SKM-1 treated with dmso at 0.1 percent for 144 hours (cell line): ENCODE results near the gene IL17RD.

Source experiments
- DNase-seq: peaks from one replicate; lab custom pipeline; 2025; ENCODE audit not compliant: unreplicated experiment; lab: John Stamatoyannopoulos, UW

The IL17RD gene

DNA sequence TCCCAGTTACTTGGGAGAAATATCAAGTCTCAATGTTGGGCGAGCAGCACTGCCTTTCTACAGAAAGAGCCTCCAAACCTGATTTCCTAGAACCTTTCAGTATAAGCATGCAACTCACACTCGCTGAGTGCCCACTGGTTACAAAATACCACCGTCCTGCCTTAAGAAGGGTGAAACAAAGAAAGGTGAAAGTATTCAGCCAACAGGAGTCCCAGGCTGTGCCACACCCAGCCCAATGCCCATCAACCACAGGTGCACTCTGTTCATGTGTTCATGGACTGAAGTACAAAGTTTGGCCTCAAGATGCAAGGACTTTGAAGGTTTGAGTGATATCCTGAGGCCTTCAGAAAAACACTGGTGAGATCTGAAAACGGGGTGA is 34.0 kb downstream of the IL17RD start:
- DNase-seq, result no peak

DNA sequence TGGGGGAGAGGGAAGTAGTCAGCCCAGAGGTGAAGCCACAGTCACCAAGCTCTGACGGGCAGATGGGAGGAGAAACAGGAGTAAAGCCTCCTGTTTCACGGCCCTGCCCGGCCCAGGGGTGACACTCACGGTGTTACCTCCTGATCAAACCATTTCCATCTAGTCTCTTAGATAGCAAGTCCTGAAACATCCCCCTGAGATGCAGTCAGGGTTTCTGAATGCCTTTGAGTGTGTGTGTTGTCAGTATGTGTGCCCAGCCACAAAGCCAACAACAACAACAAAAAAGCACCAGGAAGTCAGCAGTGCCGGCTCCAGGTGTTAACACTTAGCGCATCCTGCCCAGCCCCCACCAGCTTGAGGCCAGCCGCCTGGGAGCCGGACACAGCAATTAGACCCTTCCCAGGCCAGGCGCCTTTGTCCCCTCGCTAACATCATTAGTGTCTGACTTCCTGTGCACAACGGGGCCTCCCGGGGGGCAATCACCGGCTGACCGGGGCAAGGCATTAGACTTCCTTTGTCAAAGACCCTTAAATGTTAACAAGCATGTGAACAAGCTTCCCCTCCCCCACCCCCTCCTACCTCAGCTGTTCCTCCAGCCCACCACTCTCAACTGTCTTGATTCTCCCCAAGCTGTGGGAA is 34.5 kb downstream of the IL17RD start:
- no peak for DNase-seq

DNA sequence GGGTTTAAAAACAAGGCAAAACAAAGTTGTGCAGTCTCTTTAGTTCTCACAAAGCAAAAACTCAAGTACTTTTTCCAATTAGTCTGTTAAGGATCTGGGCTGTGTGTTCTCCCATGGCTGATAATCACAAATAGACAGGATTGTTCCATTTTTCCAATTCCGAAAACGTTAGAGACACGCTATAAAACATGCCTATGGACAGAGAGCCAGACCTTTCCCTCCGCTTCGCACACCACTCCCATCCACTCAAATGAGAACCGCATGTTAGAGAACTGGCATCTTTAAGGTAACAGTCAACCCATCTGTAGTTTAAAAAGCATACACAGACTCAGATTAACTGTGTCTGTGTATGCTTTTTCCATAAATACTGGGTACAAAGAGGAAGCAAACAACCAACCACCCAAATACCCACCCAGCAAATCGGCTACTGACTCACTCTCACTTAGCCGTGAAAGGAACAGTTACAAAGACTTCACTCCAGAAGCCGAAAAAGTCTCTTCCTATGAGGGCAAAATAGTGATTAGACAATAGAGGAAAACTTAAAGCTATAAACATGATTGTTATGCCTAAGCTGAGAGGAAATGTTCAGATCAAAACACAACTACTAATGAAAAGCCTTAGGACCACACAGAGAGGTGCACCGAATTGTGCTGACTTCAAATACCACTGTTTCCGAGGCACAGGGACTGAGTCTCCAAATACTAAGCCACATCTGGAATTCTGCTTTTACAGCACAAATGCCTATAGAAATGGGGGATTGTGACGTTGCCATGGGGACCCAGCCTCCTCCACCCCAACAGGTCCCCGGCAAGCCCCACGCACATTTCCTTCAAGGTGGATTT is 36.1 kb downstream of the IL17RD start:
- DNase-seq, result no peak

DNA sequence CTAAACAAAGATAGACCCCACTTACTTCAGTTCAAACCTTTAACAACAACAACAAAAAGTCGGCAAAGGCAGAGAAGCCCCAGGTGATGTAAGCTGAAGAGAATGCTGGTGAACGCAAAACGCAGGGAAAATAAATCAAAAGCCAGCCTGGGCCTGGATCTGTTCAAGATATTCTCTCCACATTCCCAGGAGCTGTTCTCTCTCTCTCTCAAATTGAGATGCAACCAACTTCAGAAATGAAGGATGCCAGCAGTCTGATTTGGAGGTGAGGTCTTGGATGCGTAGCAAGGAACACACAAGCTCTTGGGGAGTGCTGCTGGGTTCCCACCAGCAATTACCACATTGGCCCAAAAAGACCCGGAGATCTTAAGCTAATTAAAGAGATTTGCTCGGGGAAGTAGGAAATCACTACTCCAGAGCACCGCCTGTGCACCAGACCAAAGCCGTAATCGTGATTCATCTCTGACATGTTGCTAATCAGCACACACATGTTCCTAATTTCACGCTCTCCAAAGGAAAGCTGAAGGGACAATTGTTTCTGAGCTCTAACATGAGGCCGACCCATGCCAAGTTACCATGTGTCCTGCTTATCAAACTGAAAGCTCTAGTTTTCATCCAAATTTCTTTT is 37.1 kb downstream of the IL17RD start:
- DNase-seq, result no peak

DNA sequence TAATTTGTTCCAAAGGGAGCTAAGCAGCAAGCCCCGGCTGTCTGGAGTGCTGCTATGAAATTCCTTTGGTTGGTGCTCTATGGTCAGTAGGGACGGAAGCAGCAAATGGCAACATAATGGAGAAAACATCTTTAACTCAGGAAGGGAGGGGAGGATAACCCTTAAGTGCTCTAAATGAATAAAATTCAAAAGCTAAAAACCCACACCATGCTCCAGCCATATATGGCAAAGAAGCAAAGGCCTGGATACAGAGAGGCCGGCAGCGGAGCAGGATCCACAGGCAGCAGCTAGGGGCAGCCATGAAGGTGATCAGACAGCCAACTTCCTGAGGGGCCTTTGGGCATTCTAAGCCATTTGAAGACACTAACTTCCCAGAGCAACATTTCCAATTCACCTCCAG is 38.9 kb downstream of the IL17RD start:
- no peak for DNase-seq

DNA sequence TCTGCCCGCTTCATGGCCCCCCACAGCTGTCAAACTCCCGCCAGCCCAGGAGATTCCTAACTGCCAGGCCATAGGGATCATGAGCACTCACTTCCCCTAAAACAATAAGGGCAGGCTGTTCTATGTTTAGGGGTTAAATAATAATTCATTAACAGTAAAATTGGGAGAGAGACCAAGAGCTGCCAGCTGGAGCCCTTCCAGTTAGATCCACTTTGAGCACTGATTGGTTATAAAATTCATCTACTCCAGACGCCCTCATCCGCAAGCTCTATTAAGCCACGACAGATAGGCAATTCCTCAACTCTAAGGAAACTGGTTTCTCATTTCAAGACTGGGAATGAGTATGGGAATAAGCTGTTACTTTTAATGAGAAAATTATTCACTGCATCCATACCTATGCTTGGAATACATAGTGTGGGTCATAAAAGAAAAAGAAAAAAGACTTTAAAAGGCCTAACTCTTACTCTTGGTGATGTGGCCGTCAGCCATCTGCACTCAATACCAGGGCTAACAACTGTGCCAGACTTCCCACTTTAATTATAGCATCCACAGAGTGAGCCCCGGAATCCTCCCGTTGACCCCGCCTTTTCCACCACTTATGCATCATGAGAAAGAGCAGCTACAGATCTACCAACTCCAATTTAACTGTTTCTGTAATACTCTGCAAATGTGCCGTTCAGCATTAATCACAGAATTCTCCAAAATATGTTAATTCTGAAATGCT is 44.5 kb downstream of the IL17RD start:
- DNase-seq, result no peak

DNA sequence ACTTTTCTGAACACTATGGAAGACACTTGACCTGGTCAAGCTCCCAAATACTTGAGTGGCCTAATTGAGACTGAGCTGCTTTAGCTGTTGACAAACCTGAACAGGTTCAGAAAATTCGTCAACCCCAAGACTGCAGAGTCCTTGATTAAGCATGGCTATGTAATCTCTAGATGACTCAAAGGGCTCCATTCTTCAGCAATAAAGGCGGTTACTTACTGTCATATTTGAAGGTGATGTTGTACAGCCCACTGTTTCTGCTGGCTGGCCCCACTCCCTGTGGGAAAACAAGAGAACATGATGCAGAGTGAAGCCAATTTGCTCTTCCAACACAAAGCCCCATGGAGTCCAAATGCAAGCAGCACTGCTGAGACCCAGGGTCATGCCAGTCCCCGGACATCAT is 45.1 kb downstream of the IL17RD start:
- no peak for DNase-seq

DNA sequence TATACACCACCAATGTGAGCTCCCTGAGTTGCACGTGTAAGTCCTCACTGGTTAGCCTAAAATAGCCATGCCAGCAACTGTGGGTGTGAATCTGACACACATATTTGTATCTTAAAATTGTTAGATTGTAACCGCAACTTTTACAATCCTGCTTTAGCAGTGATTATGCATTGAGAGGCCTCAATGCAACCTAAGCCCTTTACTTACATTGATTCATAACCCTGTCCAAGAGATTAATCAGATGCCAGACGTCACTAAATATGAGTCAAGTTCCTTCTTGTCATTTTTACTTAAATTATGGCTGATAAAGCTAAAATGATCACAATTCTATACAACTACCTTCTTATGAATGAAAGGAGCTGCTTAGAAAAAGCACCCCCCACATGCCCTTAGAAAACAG is 46.9 kb downstream of the IL17RD start:
- DNase-seq, result no peak

DNA sequence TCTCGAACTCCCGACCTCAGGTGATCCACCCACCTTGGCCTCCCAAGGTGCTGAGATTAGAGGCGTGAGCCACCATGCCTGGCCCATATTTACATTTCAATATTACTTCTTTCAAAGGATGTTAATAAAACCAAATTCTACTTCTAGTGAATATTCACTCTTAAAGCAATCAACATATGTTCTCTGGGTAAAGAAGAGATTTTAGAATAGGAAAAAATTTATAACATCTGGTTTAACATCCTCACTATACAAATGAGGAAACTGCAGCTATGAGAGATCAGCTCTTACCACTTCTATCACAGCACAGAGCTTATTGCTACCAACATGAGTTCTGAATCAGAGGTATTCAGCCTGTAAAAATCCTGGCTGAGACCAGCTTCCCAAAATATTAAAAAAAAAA is 48.7 kb downstream of the IL17RD start:
- DNase-seq, result no peak

DNA sequence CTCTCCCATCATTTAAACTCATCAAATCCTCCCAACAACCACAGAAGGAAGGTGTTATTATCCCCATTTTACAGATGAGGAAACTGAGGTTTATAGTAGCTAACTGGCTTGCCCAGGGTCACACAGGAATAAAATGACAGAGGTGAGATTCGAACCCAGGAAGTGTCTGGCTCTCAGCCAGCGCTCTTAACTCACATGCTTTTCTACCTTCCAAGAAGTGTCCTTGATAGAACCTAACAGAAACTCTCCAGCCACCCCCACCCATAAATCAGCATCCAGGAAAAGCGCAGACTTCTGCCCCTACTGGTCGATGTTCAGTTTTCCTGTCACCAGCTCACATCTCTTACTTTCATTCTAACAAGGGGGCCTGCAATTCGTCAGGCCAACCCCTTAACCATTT is 52.9 kb downstream of the IL17RD start:
- DNase-seq, result no peak

DNA sequence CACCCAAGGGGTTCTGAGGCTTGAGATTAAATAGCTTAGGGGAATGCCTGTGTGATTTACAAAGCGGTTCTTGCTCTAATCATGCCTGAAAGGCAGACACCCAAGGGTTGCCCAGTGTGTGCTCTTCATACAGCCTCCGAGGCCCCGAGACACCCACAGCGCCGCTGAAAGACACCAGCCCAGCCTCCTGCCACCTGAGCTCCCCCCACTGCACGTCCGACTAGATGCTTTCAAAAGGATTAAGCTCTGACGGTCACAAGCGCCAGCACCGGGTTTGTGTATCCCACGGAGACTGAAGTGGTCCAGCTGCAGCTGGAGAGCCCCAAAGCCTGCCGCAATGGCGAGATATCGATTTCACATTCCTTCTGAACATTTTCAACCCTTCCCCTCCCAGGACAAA is 54.4 kb downstream of the IL17RD start:
- DNase-seq, result no peak

DNA sequence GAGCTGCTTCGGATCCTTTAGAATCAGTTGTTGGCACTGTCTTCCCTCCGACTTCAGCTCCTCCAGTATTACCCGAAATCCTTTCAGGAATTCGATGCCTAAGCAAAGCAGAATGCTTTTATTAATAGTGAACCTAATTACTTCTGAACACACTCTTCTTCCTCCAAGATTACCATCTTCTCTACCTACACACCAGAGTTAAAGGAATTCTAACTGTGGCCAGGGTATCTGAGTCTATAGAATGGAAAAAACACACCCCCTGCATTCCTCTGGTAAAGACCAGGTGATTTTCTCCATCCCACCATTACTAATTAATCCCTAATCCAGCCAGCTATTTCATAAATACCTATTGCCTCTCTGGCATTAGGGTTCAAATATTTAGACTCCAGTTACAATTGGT is 54.9 kb downstream of the IL17RD start:
- no peak for DNase-seq

DNA sequence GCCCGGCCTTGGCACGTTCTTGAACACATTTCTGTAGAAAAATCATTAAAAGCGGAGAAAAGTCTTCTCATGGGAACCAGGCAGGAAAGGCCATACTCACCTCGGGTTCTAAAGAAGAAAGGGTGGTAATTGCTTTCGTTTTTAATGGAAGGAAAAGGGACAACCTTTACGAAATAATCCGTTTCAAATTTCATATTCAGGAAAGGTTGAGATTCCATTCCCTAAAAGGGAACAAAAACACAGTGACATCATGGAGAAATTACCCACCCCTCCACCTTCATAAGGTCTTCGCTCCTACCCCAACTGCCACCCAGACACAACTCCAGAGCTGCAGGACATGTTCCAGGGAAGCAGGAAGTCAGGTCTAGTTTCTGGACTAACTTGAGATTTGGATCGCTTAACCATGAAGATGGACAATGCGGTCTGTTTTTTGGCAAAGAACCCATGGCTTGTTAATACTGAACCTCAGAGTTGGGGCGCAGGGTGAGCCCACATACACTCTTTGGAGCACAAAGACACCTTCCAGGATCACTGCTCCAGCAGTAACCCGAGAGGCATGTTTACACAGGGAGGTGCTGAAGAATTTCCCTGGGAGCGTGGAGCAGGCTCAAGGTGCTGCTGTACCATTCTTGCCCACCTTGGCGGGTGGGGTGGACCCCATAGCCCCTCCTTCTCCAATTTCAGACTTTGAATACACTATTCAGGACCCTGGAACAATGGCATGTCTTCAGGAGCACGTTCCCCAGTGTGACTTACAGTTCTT is 55.5 kb downstream of the IL17RD start:
- DNase-seq, result no peak

DNA sequence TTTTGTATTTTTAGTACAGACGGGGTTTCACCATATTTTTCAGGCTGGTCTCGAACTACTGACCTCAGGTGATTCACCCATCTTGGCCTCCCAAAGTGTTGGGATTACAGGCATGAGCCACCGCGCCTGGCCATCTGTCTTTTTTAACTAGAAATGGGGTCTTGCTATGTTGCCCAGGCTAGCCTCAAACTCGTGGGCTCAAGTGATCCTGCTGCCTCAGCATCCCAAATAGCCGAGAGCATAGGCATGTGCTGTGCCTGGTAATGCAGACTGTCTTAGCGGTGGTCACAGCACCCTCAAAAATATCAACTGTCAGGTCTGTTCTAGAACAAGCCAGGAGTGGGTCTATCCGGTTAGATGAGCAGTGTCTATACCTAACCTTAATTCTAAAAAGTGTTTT is 56.5 kb downstream of the IL17RD start:
- DNase-seq, result no peak

DNA sequence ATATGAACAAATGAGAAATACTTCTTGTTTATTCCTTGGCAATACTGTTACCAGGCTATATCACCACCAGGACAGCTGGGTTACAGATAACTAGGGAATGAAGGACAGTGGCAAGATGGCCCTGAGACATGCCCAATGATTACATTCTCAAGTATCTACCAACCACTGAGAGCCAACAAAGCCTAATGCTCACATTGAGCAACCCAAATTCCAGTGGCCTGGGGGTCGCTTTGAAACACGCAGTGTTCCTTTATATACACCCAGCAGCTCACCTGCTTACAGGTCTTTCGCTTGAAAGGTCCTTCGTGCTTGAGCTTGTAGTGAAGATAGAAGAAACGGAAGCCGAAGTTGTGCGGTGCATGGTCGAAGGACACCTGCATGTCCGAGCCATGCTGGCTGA is 59.6 kb downstream of the IL17RD start:
- no peak for DNase-seq

DNA sequence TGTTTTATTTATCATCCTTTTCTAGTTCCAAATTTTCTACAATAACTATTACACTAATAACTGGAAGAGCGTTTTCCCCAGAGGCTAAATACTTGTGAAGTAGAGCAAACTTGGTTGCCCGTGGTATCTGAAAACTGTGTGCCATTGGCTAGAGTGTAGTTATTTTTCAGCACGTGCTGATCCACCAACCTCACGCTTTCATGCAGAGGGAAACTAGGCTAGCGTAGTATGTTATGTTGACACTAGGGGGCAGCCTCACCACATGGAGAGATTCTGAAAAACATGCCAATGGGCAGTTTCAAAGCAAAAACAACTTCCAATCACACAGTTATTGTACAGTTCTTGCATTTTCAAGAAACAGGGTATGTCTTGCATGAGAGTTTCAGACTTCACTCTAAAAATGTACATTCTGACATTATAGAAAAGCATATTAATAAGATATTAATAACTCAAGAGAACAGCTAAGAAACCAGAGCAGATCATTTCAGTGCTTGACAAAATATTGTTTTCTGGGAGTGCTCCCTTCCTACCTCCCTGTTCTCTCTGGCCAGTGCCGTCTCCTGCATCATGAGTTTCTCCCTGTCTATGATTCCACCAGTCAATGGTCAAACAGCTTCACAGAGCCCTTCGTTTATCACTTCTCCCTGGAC is 65.0 kb downstream of the IL17RD start:
- DNase-seq, result peak; percentile 72

DNA sequence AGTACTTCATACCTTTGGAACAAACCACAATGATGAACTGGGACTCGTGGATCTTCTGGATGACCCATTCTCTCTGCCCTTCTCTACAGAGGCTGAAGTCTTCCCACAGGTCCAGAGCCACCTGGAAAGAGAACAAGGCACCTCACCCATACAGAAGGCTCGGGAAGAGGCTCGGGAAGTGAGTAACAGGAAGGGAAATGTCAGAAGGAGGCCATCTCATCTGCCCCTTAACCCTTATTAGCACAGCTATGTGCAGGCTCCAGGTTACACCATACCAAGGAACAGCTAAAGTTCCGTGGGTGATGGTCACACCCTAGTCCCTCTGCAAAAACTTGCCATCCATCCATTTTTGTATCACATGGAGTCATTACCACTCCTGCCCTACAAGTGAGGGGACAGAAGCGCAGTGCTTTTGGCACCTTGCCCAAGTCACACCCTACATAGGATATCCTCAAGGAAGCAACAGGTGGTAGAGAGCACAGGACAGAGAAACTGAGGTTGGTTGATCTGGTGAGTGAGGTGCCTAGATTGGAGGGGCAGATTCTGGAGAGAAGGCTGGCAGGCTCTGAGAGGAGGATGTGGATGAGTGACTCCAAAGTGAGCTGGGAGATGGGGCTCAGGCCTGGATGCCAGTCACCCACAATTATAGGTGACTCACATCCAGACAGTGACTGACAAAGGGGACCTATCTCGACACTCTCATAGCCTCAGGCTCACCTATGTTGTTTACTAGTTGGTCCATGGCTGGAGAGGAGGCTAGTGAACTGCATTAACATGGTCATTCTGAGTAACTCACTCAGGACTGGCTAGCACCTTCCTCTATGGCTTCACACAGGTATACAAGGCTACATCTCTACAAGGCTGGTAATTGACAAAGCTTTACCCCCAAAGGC is 66.5 kb downstream of the IL17RD start:
- DNase-seq, result no peak

DNA sequence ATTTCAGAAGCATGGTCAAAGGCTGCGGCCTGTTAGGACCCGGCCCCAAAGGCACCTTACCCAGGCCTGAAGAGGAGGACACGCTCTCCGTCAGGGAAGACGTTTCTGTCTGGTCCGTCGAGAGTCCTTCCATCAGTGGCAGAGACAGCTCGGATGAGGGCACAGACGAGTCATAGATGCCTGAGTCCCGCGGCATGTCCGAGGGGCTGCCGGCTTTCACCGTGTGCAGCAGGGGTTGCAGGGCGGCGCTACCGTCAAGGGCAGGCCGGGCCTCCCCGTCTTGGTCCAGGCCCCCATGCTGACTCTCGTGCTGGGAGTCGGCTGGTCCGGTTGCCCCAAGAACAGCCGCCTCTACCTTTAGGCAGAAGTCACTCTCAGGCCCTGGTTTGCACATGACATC is 67.6 kb downstream of the IL17RD start:
- no peak for DNase-seq

DNA sequence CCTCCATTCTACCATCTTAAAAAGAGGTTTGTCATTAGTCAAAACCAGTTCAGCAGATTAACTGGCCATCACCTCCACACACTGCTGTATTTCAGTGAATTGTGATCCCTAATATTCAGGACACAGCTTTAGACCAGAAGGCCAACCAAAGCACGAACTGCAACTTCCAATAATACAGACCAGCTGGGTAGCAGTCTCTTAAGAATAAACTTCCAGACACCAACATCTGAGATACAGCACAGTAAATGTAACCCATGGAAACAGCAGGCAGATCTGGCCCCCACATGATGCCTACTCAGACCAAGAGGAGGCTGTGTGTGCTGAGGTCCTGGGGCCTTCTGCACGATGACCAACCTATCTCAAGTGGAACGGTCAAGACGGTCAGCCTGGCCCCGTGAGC is 69.8 kb downstream of the IL17RD start:
- DNase-seq, result no peak

DNA sequence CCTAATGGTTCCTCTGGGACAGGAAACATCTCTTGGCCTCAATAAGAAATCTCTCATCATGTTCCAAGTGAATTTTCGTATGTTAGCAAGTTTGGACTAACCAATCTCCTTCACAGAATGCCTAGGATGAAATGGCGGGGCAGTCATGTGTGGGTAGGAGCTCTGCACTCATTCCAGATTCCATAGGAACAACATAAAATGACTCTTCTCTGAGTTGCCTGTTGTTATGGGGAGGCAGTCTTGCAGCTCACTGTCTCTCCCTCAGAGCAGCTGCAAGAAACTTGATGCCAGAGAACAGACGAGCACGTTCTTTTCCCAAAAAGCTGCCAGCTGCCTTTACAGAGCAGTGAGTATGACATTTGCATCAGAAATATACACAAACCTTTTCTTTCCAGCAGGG is 70.6 kb downstream of the IL17RD start:
- DNase-seq, result no peak
